ENCODE results near the gene OXCT1. TPM values are rescaled to one million over a fixed set of nuclear protein-coding genes. Genes with fewer than 3 reads are reported as not detected.
A peak's percentile ranks its signal among the peaks of the same experiment; 100 is the strongest.
"Not testable (repeated sequence)": the region's sequence is repeated elsewhere in the genome, so short reads cannot be mapped to it uniquely, and the experiment has no call there.

Gene OXCT1
- total RNA-seq, 1 experiment from 2014 or later, result 48.6 TPM

GRCh38 chr5:41856644-41857491 lies 13.4 kb downstream of the OXCT1 start:
- POLR2A ChIA-PET, result interaction anchor here (0.7 to 2.1 kb wide), 7 partner anchors 12 to 801 kb away, joined by 3 to 12 read pairs (median 4); partner anchors contain the start of gene RIMOC1
- Mint-ChIP-seq H3K36me3 (ENCODE audit: insufficient read depth, unreplicated experiment) (peaks cover 46% of the 10 kb centered on the region), H3K4me3 (ENCODE audit: unreplicated experiment) (no peak overlapping the region), H3K27me3 (ENCODE audit: insufficient read depth, unreplicated experiment) (no peaks in the 10 kb centered on the region), H3K9me3 (ENCODE audit: unreplicated experiment) (no peaks in the 10 kb centered on the region), H3K4me1 (ENCODE audit: insufficient read depth, unreplicated experiment) (no peaks in the 10 kb centered on the region), H3K27ac (ENCODE audit: low read depth, unreplicated experiment) (no peak overlapping the region)
- intact Hi-C loops (cut with micrococcal nuclease), result loop anchor here (1.0 to 5.0 kb wide), 9 partner anchors 50 to 1032 kb away; partner anchors contain the start of genes FBXO4 and GHR
- BruUV-seq (replicated peaks), result no TSS peak
- peak; percentile 73 for TF ChIP-seq CTCF (IDR thresholded peaks at IDR 0.05; ENCODE audit: unreplicated experiment)
- peak; percentile 81 for DNase-seq (ENCODE audit: unreplicated experiment)
- CTCF ChIA-PET, result interaction anchor here (0.6 to 5.1 kb wide), 38 partner anchors 10 to 1566 kb away, joined by 3 to 46 read pairs (median 4); partner anchors contain the start of genes GHR and RIMOC1

- no peaks in the 10 kb centered on the region for H3K4me1 Mint-ChIP-seq (ENCODE audit: insufficient read depth, unreplicated experiment)
- intact Hi-C loops (cut with micrococcal nuclease), result no loop called here
- TF ChIP-seq CTCF (IDR thresholded peaks at IDR 0.05; ENCODE audit: unreplicated experiment), result no peak
- H3K9me3 Mint-ChIP-seq (ENCODE audit: unreplicated experiment), result no peaks in the 10 kb centered on the region
- H3K36me3 Mint-ChIP-seq (ENCODE audit: insufficient read depth, unreplicated experiment), result peaks cover 58% of the 10 kb centered on the region
- DNase-seq (ENCODE audit: unreplicated experiment), result no peak
- BruUV-seq (replicated peaks), result no TSS peak
- CTCF ChIA-PET, result no interaction called here
- H3K27me3 Mint-ChIP-seq (ENCODE audit: insufficient read depth, unreplicated experiment), result no peaks in the 10 kb centered on the region
- POLR2A ChIA-PET, result interaction anchor here (0.6 kb wide), 1 partner anchor 367 kb away, joined by 3 read pairs; no protein-coding TSS in a partner anchor
- H3K4me3 Mint-ChIP-seq (ENCODE audit: unreplicated experiment), result no peak overlapping the region
- no peak overlapping the region for H3K27ac Mint-ChIP-seq (ENCODE audit: low read depth, unreplicated experiment)
Observed at GRCh38 chr5:41852293-41852692, 17.9 kb downstream of the OXCT1 start.

- ChIA-PET POLR2A (no interaction called here), CTCF (interaction anchor here (0.9 kb wide), 1 partner anchor 53 kb away, joined by 3 read pairs; the partner anchor contains the start of gene RIMOC1)
- no peaks in the 10 kb centered on the region for H3K27me3 Mint-ChIP-seq (ENCODE audit: insufficient read depth, unreplicated experiment)
- no peaks in the 10 kb centered on the region for H3K9me3 Mint-ChIP-seq (ENCODE audit: unreplicated experiment)
- DNase-seq (ENCODE audit: unreplicated experiment), result no peak
- H3K36me3 Mint-ChIP-seq (ENCODE audit: insufficient read depth, unreplicated experiment), result peaks cover 67% of the 10 kb centered on the region
- intact Hi-C loops (cut with micrococcal nuclease), result no loop called here
- TF ChIP-seq CTCF (IDR thresholded peaks at IDR 0.05; ENCODE audit: unreplicated experiment), result no peak
- no peak overlapping the region for H3K27ac Mint-ChIP-seq (ENCODE audit: low read depth, unreplicated experiment)
- no TSS peak for BruUV-seq (replicated peaks)
- no peak overlapping the region for H3K4me3 Mint-ChIP-seq (ENCODE audit: unreplicated experiment)
- H3K4me1 Mint-ChIP-seq (ENCODE audit: insufficient read depth, unreplicated experiment), result no peaks in the 10 kb centered on the region
Observed at GRCh38 chr5:41851116-41851515, 19.1 kb downstream of the OXCT1 start.

- H3K27ac Mint-ChIP-seq (ENCODE audit: low read depth, unreplicated experiment), result no peak overlapping the region
- CTCF ChIA-PET, result interaction anchor here (1.0 kb wide), 1 partner anchor 141 kb away, joined by 4 read pairs; no protein-coding TSS in a partner anchor
- no peaks in the 10 kb centered on the region for H3K4me1 Mint-ChIP-seq (ENCODE audit: insufficient read depth, unreplicated experiment)
- H3K36me3 Mint-ChIP-seq (ENCODE audit: insufficient read depth, unreplicated experiment), result peaks cover 58% of the 10 kb centered on the region
- no peak overlapping the region for H3K4me3 Mint-ChIP-seq (ENCODE audit: unreplicated experiment)
- no peak for TF ChIP-seq CTCF (IDR thresholded peaks at IDR 0.05; ENCODE audit: unreplicated experiment)
- POLR2A ChIA-PET, result no interaction called here
- H3K9me3 Mint-ChIP-seq (ENCODE audit: unreplicated experiment), result no peaks in the 10 kb centered on the region
- DNase-seq (ENCODE audit: unreplicated experiment), result no peak
- H3K27me3 Mint-ChIP-seq (ENCODE audit: insufficient read depth, unreplicated experiment), result no peaks in the 10 kb centered on the region
- BruUV-seq (replicated peaks), result no TSS peak
- intact Hi-C loops (cut with micrococcal nuclease), result loop anchor here (10.0 kb wide), 1 partner anchor 324 kb away; no protein-coding TSS in a partner anchor
Observed at GRCh38 chr5:41848983-41849382, 21.2 kb downstream of the OXCT1 start.

GRCh38 chr5:41845751-41846150 lies 24.5 kb downstream of the OXCT1 start:
- DNase-seq (ENCODE audit: unreplicated experiment); H3K4me3 Mint-ChIP-seq (ENCODE audit: unreplicated experiment); H3K4me1 Mint-ChIP-seq (ENCODE audit: insufficient read depth, unreplicated experiment); H3K27me3 Mint-ChIP-seq (ENCODE audit: insufficient read depth, unreplicated experiment); H3K9me3 Mint-ChIP-seq (ENCODE audit: unreplicated experiment); H3K27ac Mint-ChIP-seq (ENCODE audit: low read depth, unreplicated experiment); BruUV-seq (replicated peaks): not testable (repeated sequence)
- CTCF ChIA-PET, result interaction anchor here (0.6 to 4.9 kb wide), 7 partner anchors 9 to 941 kb away, joined by 3 to 42 read pairs (median 5); no protein-coding TSS in a partner anchor
- POLR2A ChIA-PET, result interaction anchor here (1.0 to 1.1 kb wide), 2 partner anchors 10 to 151 kb away, joined by 3 to 6 read pairs; no protein-coding TSS in a partner anchor
- H3K36me3 Mint-ChIP-seq (ENCODE audit: insufficient read depth, unreplicated experiment), result peaks cover 39% of the 10 kb centered on the region
- intact Hi-C loops (cut with micrococcal nuclease), result loop anchor here (10.0 kb wide), 1 partner anchor 321 kb away; no protein-coding TSS in a partner anchor
